Brain microvascular endothelial cell (primary cell): ENCODE data around the gene C17orf75.
"Not testable (repeated sequence)": the region's sequence is repeated elsewhere in the genome, so short reads cannot be mapped to it uniquely, and the experiment has no call there.

Experiments
- DNase-seq: peaks from one replicate; pipeline ENCODE4 v3.0.0-alpha.2; 2020
- H3K27ac ChIP-seq: fragments of 250-450 bp; sonication (Bioruptor Pico); 2 replicates; pipeline ENCODE4 v1.5.1; 2020; ENCODE audit warnings: mild to moderate bottlenecking, moderate library complexity
- H3K27me3 ChIP-seq: fragments of 250-450 bp; sonication (Bioruptor Pico); replicated peaks from 2 replicates; pipeline ENCODE4 v1.5.1; 2020; ENCODE audit warnings: mild to moderate bottlenecking
- H3K36me3 ChIP-seq: fragments of 250-450 bp; sonication (Bioruptor Pico); replicated peaks from 2 replicates; pipeline ENCODE4 v1.5.1; 2020; ENCODE audit warnings: mild to moderate bottlenecking
- H3K4me3 ChIP-seq: 2 replicates; pipeline ENCODE4 v1.5.1; 2011; ENCODE audit warnings: low read depth, mild to moderate bottlenecking, control low read depth, low read length, moderate library complexity
- in situ Hi-C: cut with HindIII; loops from 2 replicates; pipeline ENCODE4 v1.10.0; 2017; ENCODE audit warnings: low sequenced_read_pairs, low pct_ligation_motif_present
- TF ChIP-seq, protein P1 (sequence below): IDR thresholded peaks from 2 replicates; pipeline ENCODE4 v1.5.1; 2011; ENCODE audit warnings: low read depth, mild to moderate bottlenecking, moderate library complexity, low read length, control low read depth, inconsistent platforms; ENCODE audit errors: missing control alignments

The C17orf75 gene

DNA sequence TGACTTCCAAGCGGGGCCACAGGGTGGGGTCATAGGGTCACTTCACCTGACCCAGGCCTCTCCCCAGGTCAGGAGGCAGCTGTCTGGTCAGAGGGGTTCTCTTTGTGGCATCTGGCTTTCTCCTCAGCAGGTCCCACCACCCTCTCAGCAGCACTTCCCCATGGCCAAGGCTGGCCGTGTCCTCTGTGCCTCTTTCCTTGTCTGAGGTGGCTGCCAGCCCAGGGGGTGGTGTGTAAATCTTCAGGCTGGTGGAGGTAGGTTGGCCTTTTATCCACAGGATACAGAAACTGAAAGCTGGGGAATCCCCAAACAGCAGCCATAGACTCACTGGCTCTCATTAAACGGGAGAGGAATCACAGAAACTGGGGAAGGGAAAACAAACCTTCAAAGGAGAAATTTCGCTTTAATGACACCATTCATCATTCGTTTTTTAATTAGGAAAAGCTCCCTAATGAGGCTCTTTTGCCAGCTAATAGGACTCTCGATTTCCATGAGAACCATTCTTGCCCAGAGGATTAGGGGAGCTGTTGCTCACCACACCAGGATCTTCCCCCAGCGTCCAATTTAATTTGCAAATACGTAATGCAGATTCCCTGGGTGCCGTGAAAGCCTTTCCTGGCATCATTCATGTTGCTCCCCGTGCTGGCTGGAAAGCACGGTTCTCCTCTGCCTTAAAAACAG is 18.0 kb downstream of the C17orf75 start:
- in situ Hi-C loops: no loop called here
- Histone ChIP-seq H3K27me3 (no peaks in the 10 kb centered on the region), H3K4me3 (no peak overlapping the region), H3K27ac (no peak overlapping the region), H3K36me3 (no peaks in the 10 kb centered on the region)
- peak; percentile 9 for DNase-seq
- TF ChIP-seq, protein P1, sequence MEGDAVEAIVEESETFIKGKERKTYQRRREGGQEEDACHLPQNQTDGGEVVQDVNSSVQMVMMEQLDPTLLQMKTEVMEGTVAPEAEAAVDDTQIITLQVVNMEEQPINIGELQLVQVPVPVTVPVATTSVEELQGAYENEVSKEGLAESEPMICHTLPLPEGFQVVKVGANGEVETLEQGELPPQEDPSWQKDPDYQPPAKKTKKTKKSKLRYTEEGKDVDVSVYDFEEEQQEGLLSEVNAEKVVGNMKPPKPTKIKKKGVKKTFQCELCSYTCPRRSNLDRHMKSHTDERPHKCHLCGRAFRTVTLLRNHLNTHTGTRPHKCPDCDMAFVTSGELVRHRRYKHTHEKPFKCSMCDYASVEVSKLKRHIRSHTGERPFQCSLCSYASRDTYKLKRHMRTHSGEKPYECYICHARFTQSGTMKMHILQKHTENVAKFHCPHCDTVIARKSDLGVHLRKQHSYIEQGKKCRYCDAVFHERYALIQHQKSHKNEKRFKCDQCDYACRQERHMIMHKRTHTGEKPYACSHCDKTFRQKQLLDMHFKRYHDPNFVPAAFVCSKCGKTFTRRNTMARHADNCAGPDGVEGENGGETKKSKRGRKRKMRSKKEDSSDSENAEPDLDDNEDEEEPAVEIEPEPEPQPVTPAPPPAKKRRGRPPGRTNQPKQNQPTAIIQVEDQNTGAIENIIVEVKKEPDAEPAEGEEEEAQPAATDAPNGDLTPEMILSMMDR: no peak

DNA sequence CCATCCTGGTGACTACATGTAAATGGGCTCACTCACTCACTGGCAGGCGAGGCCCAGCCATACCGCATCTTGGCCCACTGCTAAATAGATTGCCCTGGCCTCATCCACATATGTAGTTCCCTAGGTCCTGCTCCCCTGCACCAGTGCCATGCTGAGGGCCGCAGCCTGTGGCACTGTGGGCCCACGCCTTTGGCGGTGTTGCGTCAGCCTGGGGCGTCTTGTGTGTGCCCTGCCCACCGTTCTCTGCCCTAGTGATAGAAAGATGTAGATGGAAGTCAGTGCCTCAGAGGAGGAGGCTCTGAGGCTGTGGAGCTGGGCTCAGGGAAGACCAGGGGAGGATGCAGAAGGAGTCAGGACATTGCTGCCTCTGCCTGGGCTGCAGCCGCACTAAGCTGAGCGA is 18.9 kb downstream of the C17orf75 start:
- no peak for DNase-seq
- H3K27me3 ChIP-seq: no peaks in the 10 kb centered on the region
- TF ChIP-seq, protein P1: no peak

DNA sequence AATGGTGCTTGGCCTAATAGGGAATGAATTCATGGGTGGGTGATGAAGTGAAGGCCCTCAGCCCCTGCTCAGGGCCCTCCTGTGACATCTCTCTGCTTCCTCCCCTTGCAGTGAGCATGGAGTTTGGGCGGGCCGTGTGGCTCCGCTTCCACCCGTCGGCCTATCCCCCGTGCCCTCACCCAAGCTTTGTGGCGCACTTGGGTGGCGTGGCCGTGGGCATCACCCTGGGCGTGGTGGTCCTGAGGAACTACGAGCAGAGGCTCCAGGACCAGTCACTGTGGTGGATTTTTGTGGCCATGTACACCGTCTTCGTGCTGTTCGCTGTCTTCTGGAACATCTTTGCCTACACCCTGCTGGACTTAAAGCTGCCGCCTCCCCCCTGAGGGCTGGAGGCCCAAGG is 21.1 kb downstream of the C17orf75 start:
- in situ Hi-C loops: no loop called here
- no peak overlapping the region for H3K4me3 ChIP-seq

More for the DNA sequence above, 18.9 kb downstream of the C17orf75 start:
- no peak overlapping the region for H3K27ac ChIP-seq
- in situ Hi-C loops: no loop called here
- no peak overlapping the region for H3K4me3 ChIP-seq
- H3K36me3 ChIP-seq: no peaks in the 10 kb centered on the region

DNA sequence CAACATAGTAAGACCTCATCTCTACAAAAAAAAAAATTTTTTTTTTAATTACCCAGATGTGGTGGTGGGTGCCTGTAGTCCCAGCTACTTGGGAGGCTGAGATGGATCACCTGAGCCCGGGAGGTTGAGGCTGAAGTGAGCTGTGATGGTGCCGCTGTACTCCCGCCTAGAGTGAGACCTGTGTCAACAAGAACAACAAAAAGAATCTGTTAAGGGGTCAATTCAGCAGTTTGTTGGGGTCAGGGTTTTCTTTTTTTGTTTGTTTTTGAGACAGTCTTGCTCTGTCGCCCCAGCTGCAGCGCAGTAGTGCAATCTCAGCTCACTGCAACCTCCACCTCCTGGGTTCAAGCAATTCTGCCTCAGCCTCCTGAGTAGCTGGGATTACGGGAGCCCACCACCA is 21.9 kb downstream of the C17orf75 start:
- H3K36me3 ChIP-seq, in situ Hi-C loops, H3K27me3 ChIP-seq, DNase-seq, H3K27ac ChIP-seq, H3K4me3 ChIP-seq: not testable (repeated sequence)

More for the DNA sequence above, 21.1 kb downstream of the C17orf75 start:
- TF ChIP-seq, protein P1: no peak
- no peak overlapping the region for H3K27ac ChIP-seq
- H3K36me3 ChIP-seq: no peaks in the 10 kb centered on the region
- no peak for DNase-seq
- H3K27me3 ChIP-seq: no peaks in the 10 kb centered on the region

DNA sequence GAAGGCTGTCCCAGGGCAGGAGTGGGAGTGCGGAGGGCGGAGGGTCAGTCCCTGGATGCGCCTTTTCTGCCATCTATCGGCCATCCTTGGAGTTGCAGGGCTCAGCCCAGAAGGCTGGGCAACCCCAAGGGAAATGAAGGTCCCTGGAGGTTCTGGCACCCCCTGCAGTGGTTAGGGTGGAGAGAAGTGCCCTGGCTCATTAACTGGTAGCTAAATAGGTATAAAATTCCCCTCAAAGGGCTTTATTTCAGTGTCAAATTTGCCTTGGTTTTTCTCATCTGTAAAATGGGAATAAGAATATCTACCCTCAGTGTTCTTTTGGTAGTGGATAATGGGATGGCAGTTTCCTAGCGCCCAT is 22.4 kb downstream of the C17orf75 start:
- no peak overlapping the region for H3K4me3 ChIP-seq
- peak; percentile 54 for DNase-seq
- in situ Hi-C loops: no loop called here
- TF ChIP-seq, protein P1: peak; percentile 99
- H3K27ac ChIP-seq: no peak overlapping the region
- no peaks in the 10 kb centered on the region for H3K36me3 ChIP-seq
- no peaks in the 10 kb centered on the region for H3K27me3 ChIP-seq

DNA sequence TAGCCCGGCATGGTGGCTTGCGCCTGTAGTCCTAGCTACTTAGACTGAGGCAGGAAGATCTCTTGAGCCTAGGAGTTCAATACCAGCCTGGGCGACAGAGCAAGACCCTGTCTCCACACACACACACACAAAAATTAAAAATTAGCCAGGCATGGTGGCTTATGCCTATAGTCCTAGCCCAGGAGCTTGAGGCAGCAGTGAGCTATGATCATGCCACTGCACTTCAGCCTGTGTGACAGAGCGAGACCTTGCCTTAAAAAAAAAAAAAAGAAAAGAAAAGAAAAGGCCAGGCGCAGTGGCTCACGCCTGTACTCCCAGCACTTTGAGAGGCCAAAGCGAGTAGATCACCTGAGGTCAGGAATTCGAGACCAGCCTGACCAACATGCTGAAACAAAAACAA is 23.9 kb downstream of the C17orf75 start:
- H3K27ac ChIP-seq: no peak overlapping the region
- in situ Hi-C loops: no loop called here
- no peaks in the 10 kb centered on the region for H3K36me3 ChIP-seq
- H3K4me3 ChIP-seq: no peak overlapping the region
- no peak for DNase-seq
- TF ChIP-seq, protein P1: no peak
- no peaks in the 10 kb centered on the region for H3K27me3 ChIP-seq
